DND-41 (cell line): ENCODE results near the gene CKAP2L.

Experiments used
- CTCF ChIP-seq: IDR thresholded peaks from 2 replicates; pipeline ENCODE4 v1.5.1; 2012; ENCODE audit warnings: borderline replicate concordance, low read length, moderate library complexity, mild to moderate bottlenecking; ENCODE audit not compliant: poor library complexity, severe bottlenecking; ENCODE audit errors: extremely low read depth
- EZH2 ChIP-seq: IDR thresholded peaks from 3 replicates; pipeline ENCODE4 v1.6.1; 2012; ENCODE audit warnings: borderline replicate concordance, low read depth, mild to moderate bottlenecking, moderate library complexity, low read length, inconsistent platforms; ENCODE audit not compliant: severe bottlenecking

GRCh38 chr2:112690853-112691401, 73.5 kb downstream of the CKAP2L start:
- TF ChIP-seq CTCF (peak; percentile 76), EZH2 (no peak)
